Endothelial cell (in vitro differentiated cells): ENCODE measurements around the gene SSH2. TPM values are rescaled to one million over a fixed set of nuclear protein-coding genes. Genes with fewer than 3 reads are reported as not detected.

ENCODE experiments used
- DNase-seq: peaks from one replicate; pipeline ENCODE4 v3.0.0; 2021; ENCODE audit warnings: low spot score
- H3K27ac Mint-ChIP-seq: one replicate; pipeline ENCODE4 v1.8.0; 2021; ENCODE audit warnings: mixed read lengths, inconsistent platforms; ENCODE audit not compliant: unreplicated experiment
- H3K27me3 Mint-ChIP-seq: one replicate; pipeline ENCODE4 v1.8.0; 2021; ENCODE audit warnings: mild to moderate bottlenecking, moderate library complexity, mixed read lengths, inconsistent platforms; ENCODE audit not compliant: unreplicated experiment
- H3K36me3 Mint-ChIP-seq: one replicate; pipeline ENCODE4 v1.8.0; 2021; ENCODE audit warnings: mild to moderate bottlenecking, low read depth, mixed read lengths, inconsistent platforms; ENCODE audit not compliant: unreplicated experiment
- H3K4me1 Mint-ChIP-seq: one replicate; pipeline ENCODE4 v1.8.0; 2021; ENCODE audit warnings: mild to moderate bottlenecking, mixed read lengths, inconsistent platforms; ENCODE audit not compliant: unreplicated experiment
- H3K4me3 Mint-ChIP-seq: one replicate; pipeline ENCODE4 v1.8.0; 2021; ENCODE audit warnings: mild to moderate bottlenecking, mixed read lengths, inconsistent platforms; ENCODE audit not compliant: unreplicated experiment
- H3K9me3 Mint-ChIP-seq: one replicate; pipeline ENCODE4 v1.8.0; 2021; ENCODE audit warnings: mixed read lengths, inconsistent platforms; ENCODE audit not compliant: unreplicated experiment
- total RNA-seq: library from RNA; stranded (reverse); fragmentation: NEBNext Ultra II Directional; extraction: Animal tissue kit (Norgen Biotek cat#: 25700); gene quantifications from one replicate; pipeline ENCODE4 v1.2.1, GENCODE V29; 2021; ENCODE audit not compliant: unreplicated experiment
- TF ChIP-seq, protein P1 (sequence below): fragments of 200-600 bp; sonication (generic); IDR thresholded peaks from one replicate; pipeline ENCODE4 v1.5.0; 2021; ENCODE audit warnings: antibody characterized with exemption; ENCODE audit not compliant: unreplicated experiment

The SSH2 gene
- total RNA-seq, 1 donor from 2014 or later = 81.2 TPM

DNA sequence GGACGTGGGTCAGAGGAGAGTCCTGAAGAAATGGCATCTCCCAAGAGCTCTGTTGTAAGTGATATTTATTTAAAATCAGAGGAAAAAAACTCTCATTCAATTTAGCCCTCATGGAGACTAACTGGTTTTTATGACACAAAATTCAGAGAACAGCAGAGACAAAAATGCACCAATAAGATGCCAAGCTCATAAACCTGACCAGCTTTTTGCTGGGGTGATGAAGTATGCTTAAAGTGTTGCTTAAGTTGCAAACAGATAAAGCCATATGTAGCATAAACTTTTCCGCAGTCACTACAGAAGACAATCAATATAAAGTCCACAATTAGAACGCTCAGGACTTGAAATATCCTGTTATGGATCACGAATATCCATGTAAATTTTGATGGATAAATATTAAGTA lies 183.4 kb downstream of the SSH2 start:
- TF ChIP-seq, protein P1, sequence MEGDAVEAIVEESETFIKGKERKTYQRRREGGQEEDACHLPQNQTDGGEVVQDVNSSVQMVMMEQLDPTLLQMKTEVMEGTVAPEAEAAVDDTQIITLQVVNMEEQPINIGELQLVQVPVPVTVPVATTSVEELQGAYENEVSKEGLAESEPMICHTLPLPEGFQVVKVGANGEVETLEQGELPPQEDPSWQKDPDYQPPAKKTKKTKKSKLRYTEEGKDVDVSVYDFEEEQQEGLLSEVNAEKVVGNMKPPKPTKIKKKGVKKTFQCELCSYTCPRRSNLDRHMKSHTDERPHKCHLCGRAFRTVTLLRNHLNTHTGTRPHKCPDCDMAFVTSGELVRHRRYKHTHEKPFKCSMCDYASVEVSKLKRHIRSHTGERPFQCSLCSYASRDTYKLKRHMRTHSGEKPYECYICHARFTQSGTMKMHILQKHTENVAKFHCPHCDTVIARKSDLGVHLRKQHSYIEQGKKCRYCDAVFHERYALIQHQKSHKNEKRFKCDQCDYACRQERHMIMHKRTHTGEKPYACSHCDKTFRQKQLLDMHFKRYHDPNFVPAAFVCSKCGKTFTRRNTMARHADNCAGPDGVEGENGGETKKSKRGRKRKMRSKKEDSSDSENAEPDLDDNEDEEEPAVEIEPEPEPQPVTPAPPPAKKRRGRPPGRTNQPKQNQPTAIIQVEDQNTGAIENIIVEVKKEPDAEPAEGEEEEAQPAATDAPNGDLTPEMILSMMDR = no peak
- Mint-ChIP-seq H3K27ac (no peak overlapping the region), H3K9me3 (no peaks in the 10 kb centered on the region), H3K4me3 (no peak overlapping the region), H3K4me1 (peaks cover 14% of the 10 kb centered on the region), H3K27me3 (peaks cover 5% of the 10 kb centered on the region), H3K36me3 (peaks cover 6% of the 10 kb centered on the region)
- DNase-seq = no peak

DNA sequence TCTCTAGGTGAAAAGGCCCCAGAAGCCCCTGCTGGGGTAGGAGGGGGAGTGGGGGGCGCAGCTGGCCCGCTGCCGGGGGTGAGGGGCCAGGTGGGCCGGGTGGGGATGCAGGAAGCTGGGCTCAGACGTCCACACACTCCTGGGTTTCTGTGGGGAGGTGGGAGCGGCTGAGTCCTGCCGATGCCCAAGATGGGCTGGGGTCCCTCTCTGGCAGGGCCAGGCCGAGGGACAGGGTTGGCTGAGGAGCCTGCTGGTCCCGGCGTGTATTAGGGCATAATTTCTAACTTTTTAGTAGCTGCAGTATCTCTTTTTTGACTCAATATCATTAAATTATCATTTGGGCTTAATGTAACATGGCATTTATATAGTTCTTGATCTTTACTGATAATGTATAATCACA lies 185.9 kb downstream of the SSH2 start:
- H3K36me3 Mint-ChIP-seq = peaks cover 3% of the 10 kb centered on the region
- no peaks in the 10 kb centered on the region for H3K9me3 Mint-ChIP-seq
- no peak overlapping the region for H3K4me3 Mint-ChIP-seq
- H3K27ac Mint-ChIP-seq = no peak overlapping the region
- DNase-seq = no peak
- H3K27me3 Mint-ChIP-seq = peaks cover 5% of the 10 kb centered on the region
- TF ChIP-seq, protein P1 = no peak
- peaks cover 24% of the 10 kb centered on the region for H3K4me1 Mint-ChIP-seq

DNA sequence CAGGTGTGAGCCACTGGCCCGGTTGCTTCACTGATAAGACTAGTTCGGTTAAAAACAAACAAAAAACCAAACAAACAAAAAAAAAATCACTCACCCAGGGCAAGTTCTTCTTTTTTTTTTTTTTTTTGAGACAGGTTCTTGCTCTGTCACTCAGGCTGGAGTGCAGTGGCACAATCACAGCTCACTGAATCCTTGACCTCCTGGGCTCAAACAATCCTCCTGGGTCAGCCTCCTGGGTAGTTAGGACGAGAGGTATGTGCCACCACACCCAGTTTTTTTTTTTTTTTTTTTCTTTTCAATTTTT lies 187.9 kb downstream of the SSH2 start:
- peaks cover 5% of the 10 kb centered on the region for H3K27me3 Mint-ChIP-seq
- DNase-seq = no peak
- no peak overlapping the region for H3K4me3 Mint-ChIP-seq
- peaks cover 3% of the 10 kb centered on the region for H3K36me3 Mint-ChIP-seq
- H3K27ac Mint-ChIP-seq = no peak overlapping the region
- H3K9me3 Mint-ChIP-seq = no peaks in the 10 kb centered on the region
- TF ChIP-seq, protein P1 = no peak
- H3K4me1 Mint-ChIP-seq = peaks cover 24% of the 10 kb centered on the region

DNA sequence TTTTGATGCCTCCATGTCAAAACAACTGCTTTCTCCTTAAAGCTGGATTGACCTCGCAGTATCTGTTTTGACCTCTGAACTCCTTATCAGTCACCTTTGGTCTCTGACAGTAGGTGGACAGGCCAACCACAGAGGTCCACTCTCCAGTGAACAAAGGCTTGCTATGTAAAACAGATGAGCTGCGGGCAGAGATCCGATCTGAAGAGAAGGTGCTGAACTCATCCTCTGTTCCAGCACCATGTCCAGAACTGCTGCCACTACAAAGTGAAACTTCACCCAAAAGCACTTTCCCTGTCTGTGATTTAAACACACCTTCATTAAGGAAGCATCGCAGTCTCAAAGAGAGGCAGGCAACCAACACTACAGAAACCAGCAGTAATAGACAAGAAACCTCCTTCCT lies 190.0 kb downstream of the SSH2 start:
- H3K9me3 Mint-ChIP-seq = no peaks in the 10 kb centered on the region
- H3K27ac Mint-ChIP-seq = no peak overlapping the region
- no peak for DNase-seq
- peaks cover 5% of the 10 kb centered on the region for H3K27me3 Mint-ChIP-seq
- peaks cover 21% of the 10 kb centered on the region for H3K4me1 Mint-ChIP-seq
- TF ChIP-seq, protein P1 = no peak
- H3K4me3 Mint-ChIP-seq = no peak overlapping the region
- H3K36me3 Mint-ChIP-seq = no peaks in the 10 kb centered on the region

DNA sequence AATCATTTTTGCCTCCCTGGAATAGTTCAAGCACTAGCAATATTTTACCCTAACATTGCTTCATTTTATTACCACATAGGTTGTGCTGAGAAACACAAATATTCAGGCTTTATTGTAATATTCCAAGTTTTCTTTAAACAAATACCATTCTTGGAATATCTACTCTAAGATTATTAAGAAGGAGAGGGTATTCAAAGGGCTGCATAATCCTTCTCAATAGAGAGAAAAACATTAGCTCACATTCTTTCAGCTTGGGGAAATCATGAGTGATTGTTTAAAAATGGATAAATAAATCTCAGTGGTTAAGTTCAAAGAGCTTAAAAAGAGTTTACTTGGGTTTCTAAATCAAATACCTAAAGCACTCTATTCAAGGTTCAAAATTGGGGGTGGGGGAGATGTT lies 195.4 kb downstream of the SSH2 start:
- no peak overlapping the region for H3K4me3 Mint-ChIP-seq
- TF ChIP-seq, protein P1 = no peak
- no peaks in the 10 kb centered on the region for H3K9me3 Mint-ChIP-seq
- H3K4me1 Mint-ChIP-seq = peaks cover 11% of the 10 kb centered on the region
- peaks cover under 1% of the 10 kb centered on the region for H3K27me3 Mint-ChIP-seq
- DNase-seq = no peak
- H3K27ac Mint-ChIP-seq = peak overlapping the region; percentile 67
- H3K36me3 Mint-ChIP-seq = peaks cover 1% of the 10 kb centered on the region
